WTC11 (cell line): ENCODE measurements around the gene TPK1.
"Not testable (repeated sequence)": the region's sequence is repeated elsewhere in the genome, so short reads cannot be mapped to it uniquely, and the experiment has no call there.

ENCODE experiments used
- TF ChIP-seq, protein P1 (sequence below): fragments of 200-600 bp; IDR thresholded peaks from 2 replicates; pipeline ENCODE4 v1.8.0; 2022; ENCODE audit warnings: antibody characterized with exemption
- TF ChIP-seq, protein P2 (sequence below): sonication (generic); formaldehyde crosslinking; IDR thresholded peaks from 2 replicates; pipeline ENCODE4 v1.8.0; 2023; ENCODE audit warnings: missing genetic modification reagents
- TF ChIP-seq, protein P3 (sequence below): sonication (generic); formaldehyde crosslinking; conservative IDR thresholded peaks from 2 replicates; pipeline ENCODE4 v1.8.1; 2022; ENCODE audit warnings: mild to moderate bottlenecking, missing genetic modification reagents

DNA sequence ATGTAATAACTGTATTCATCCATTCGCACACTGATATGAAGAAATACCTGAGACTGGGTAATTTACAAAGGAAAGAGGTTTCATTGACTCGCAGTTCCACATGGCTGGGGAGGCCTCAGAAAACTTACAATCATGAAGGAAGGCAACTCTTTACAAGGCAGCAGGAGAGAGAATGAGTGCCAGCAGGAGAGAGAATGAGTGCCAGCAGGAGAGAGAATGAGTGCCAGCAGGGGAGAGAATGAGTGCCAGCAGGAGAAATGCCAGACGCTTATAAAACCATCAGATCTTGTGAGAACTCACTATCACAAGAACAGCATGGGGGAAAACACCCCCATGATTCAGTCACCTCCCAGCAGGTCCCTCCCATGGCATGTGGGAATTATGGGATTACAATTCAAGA is 58.0 kb downstream of the TPK1 start:
- TF ChIP-seq, protein P1, sequence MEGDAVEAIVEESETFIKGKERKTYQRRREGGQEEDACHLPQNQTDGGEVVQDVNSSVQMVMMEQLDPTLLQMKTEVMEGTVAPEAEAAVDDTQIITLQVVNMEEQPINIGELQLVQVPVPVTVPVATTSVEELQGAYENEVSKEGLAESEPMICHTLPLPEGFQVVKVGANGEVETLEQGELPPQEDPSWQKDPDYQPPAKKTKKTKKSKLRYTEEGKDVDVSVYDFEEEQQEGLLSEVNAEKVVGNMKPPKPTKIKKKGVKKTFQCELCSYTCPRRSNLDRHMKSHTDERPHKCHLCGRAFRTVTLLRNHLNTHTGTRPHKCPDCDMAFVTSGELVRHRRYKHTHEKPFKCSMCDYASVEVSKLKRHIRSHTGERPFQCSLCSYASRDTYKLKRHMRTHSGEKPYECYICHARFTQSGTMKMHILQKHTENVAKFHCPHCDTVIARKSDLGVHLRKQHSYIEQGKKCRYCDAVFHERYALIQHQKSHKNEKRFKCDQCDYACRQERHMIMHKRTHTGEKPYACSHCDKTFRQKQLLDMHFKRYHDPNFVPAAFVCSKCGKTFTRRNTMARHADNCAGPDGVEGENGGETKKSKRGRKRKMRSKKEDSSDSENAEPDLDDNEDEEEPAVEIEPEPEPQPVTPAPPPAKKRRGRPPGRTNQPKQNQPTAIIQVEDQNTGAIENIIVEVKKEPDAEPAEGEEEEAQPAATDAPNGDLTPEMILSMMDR, result not testable (repeated sequence)
- TF ChIP-seq, protein P2, sequence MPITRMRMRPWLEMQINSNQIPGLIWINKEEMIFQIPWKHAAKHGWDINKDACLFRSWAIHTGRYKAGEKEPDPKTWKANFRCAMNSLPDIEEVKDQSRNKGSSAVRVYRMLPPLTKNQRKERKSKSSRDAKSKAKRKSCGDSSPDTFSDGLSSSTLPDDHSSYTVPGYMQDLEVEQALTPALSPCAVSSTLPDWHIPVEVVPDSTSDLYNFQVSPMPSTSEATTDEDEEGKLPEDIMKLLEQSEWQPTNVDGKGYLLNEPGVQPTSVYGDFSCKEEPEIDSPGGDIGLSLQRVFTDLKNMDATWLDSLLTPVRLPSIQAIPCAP, result not testable (repeated sequence)
- TF ChIP-seq, protein P3, sequence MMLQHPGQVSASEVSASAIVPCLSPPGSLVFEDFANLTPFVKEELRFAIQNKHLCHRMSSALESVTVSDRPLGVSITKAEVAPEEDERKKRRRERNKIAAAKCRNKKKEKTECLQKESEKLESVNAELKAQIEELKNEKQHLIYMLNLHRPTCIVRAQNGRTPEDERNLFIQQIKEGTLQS (CRISPR knock-in tag), result not testable (repeated sequence)
